NCI-H524 (cell line): ENCODE measurements around the gene FA2H.
"Not testable (repeated sequence)": the region's sequence is repeated elsewhere in the genome, so short reads cannot be mapped to it uniquely, and the experiment has no call there.

Experiments used
- DNase-seq, 2 experiments: peaks; one replicate each; lab custom pipeline; 2025; lab: John Stamatoyannopoulos, UW

The FA2H gene

GRCh38 chr16:74774223-74775139, at the start of gene FA2H:
FA2H (minus strand) TSS chr16:74774820; CDS start chr16:74774755, 65 bp downstream.
- DNase-seq: peak; percentile 71 to 89

- DNase-seq: peak; percentile 81 to 87
Observed at GRCh38 chr16:74817851-74818250, 43.2 kb upstream of the FA2H start.

- DNase-seq: peak; percentile 73 to 89
Observed at GRCh38 chr16:74813109-74813641, 38.6 kb upstream of the FA2H start.

- DNase-seq: no peak
Observed at GRCh38 chr16:74811911-74812310, 37.3 kb upstream of the FA2H start.

- not testable (repeated sequence) for DNase-seq
Observed at GRCh38 chr16:74811216-74811615, 36.6 kb upstream of the FA2H start.

GRCh38 chr16:74807052-74807646, 32.5 kb upstream of the FA2H start:
- no peak for DNase-seq

- no peak for DNase-seq
Observed at GRCh38 chr16:74800216-74800871, 25.7 kb upstream of the FA2H start.

GRCh38 chr16:74797414-74797813, 22.8 kb upstream of the FA2H start:
- no peak for DNase-seq

- DNase-seq: peak; percentile 37 to 59
Observed at GRCh38 chr16:74795104-74795503, 20.5 kb upstream of the FA2H start.

- DNase-seq: no peak
Observed at GRCh38 chr16:74794668-74795067, 20.0 kb upstream of the FA2H start.

GRCh38 chr16:74793571-74793970, 19.0 kb upstream of the FA2H start:
- DNase-seq: no peak

- DNase-seq: no peak
Observed at GRCh38 chr16:74792225-74792624, 17.6 kb upstream of the FA2H start.

- DNase-seq: not testable (repeated sequence)
Observed at GRCh38 chr16:74791749-74792148, 17.1 kb upstream of the FA2H start.

- DNase-seq: no peak
Observed at GRCh38 chr16:74788108-74788507, 13.5 kb upstream of the FA2H start.

- no peak for DNase-seq
Observed at GRCh38 chr16:74785031-74785430, 10.4 kb upstream of the FA2H start.

- DNase-seq: peak; percentile 15 to 56
Observed at GRCh38 chr16:74778646-74779045, 4.0 kb upstream of the FA2H start.

GRCh38 chr16:74776926-74777325, 2.3 kb upstream of the FA2H start:
- no peak for DNase-seq

GRCh38 chr16:74775255-74775654, 635 bp upstream of the FA2H start:
- DNase-seq: peak in 1 of 2 experiments; percentile 17

- DNase-seq: no peak
Observed at GRCh38 chr16:74773446-74774222, 986 bp downstream of the FA2H start.

- DNase-seq: no peak
Observed at GRCh38 chr16:74771656-74772315, 2.8 kb downstream of the FA2H start.
